PC-3 (cell line): ENCODE data around the gene GSG1. TPM values are rescaled to one million over a fixed set of nuclear protein-coding genes. Genes with fewer than 3 reads are reported as not detected.

Experiments
- ATAC-seq: fragments of 200-7000 bp; cut with Tn5 transposase; 2 replicates; pipeline ENCODE4 v1.9.1; 2020; ENCODE audit warnings: mild to moderate bottlenecking, moderate library complexity
- BruUV-seq: library from RNA; stranded (reverse); fragments of 400-500 nt; replicated peaks from 2 replicates; lab custom pipeline; 2021; lab: Mats Ljungman, UMichigan
- CTCF ChIA-PET: fragments of 300-600 bp; sonication (Branson Sonifier 250); formaldehyde crosslinking; loops from one replicate; lab custom pipeline; 2022; ENCODE audit warnings: antibody characterized with exemption; lab: Charles Lee
- POLR2A ChIA-PET: fragments of 300-600 bp; sonication (Branson Sonifier 250); formaldehyde crosslinking; loops from one replicate; lab custom pipeline; 2022; ENCODE audit warnings: antibody characterized with exemption; ENCODE audit not compliant: unreplicated experiment; lab: Charles Lee
- DNase-seq: peaks from one replicate; pipeline ENCODE4 v3.0.0-alpha.2; 2015
- H2AFZ ChIP-seq: fragments of 300-600 bp; sonication (generic); 2 replicates; pipeline ENCODE4 v1.6.0; 2016; ENCODE audit warnings: antibody characterized with exemption, low read length
- H3F3A ChIP-seq: fragments of 300-600 bp; sonication (generic); one replicate; pipeline ENCODE4 v1.6.0; 2017; ENCODE audit warnings: antibody characterized with exemption, low read length, control low read depth, mild to moderate bottlenecking; ENCODE audit not compliant: unreplicated experiment
- H3K27ac ChIP-seq: fragments of 300-600 bp; sonication (generic); 2 replicates; pipeline ENCODE4 v1.5.1; 2016; ENCODE audit warnings: mild to moderate bottlenecking, low read length
- H3K27me3 ChIP-seq: fragments of 300-600 bp; sonication (generic); 2 replicates; pipeline ENCODE4 v1.6.1; 2016; ENCODE audit warnings: low read length, mixed read lengths
- H3K36me3 ChIP-seq: fragments of 300-600 bp; sonication (generic); 2 replicates; pipeline ENCODE4 v1.6.1; 2016; ENCODE audit warnings: low read depth, mixed run types, low read length, mixed read lengths
- H3K4me1 ChIP-seq: fragments of 300-600 bp; sonication (generic); 2 replicates; pipeline ENCODE4 v1.5.1; 2016; ENCODE audit warnings: low read length; ENCODE audit not compliant: insufficient read depth
- H3K4me2 ChIP-seq: fragments of 300-600 bp; sonication (generic); 2 replicates; pipeline ENCODE4 v1.6.0; 2016; ENCODE audit warnings: low read length
- H3K4me3 ChIP-seq: fragments of 300-600 bp; sonication (generic); 2 replicates; pipeline ENCODE4 v1.5.1; 2016; ENCODE audit warnings: mild to moderate bottlenecking, low read length, mixed read lengths
- H3K79me2 ChIP-seq: fragments of 300-600 bp; sonication (generic); 2 replicates; pipeline ENCODE4 v1.6.1; 2017; ENCODE audit warnings: low read length, mixed read lengths
- H3K9ac ChIP-seq: fragments of 300-600 bp; sonication (generic); 2 replicates; pipeline ENCODE4 v1.6.0; 2016; ENCODE audit warnings: mild to moderate bottlenecking, low read length
- H3K9me2 ChIP-seq: fragments of 300-600 bp; sonication (generic); replicated peaks from 2 replicates; pipeline ENCODE4 v1.6.1; 2016; ENCODE audit warnings: mixed run types, low read length, mixed read lengths
- H3K9me3 ChIP-seq: fragments of 300-600 bp; sonication (generic); 2 replicates; pipeline ENCODE4 v1.6.1; 2016; ENCODE audit warnings: low read length, mixed read lengths
- H4K20me1 ChIP-seq: fragments of 300-600 bp; sonication (generic); 2 replicates; pipeline ENCODE4 v1.6.1; 2016; ENCODE audit warnings: low read length, mixed read lengths
- EZH2 ChIP-seq: fragments of 300-600 bp; sonication (generic); IDR thresholded peaks from one replicate; pipeline ENCODE4 v1.6.1; 2017; ENCODE audit warnings: antibody characterized with exemption, mild to moderate bottlenecking, low read length; ENCODE audit not compliant: unreplicated experiment
- EZH2phosphoT487 ChIP-seq: fragments of 300-600 bp; sonication (generic); IDR thresholded peaks from 2 replicates; pipeline ENCODE4 v1.6.1; 2018; ENCODE audit warnings: mild to moderate bottlenecking, antibody characterized with exemption, low read length, borderline replicate concordance
- intact Hi-C: fragments of 100-400 bp; cut with micrococcal nuclease; formaldehyde crosslinking; loops from 2 replicates; pipeline ENCODE4 v1.9.0; 2023
- total RNA-seq: library from RNA; depleted of rRNA; stranded (reverse); fragments of >200 nt; gene quantifications from 2 replicates; pipeline ENCODE4 v1.2.3, GENCODE V29; 2014
- TF ChIP-seq, protein P1 (sequence below): fragments of 300-600 bp; sonication (generic); conservative IDR thresholded peaks from 2 replicates; pipeline ENCODE4 v1.5.1; 2017; ENCODE audit warnings: antibody characterized with exemption, low read depth, mild to moderate bottlenecking, low read length

GSG1 gene
- total RNA-seq, 1 experiment from 2014 or later, result 0.77 TPM

DNA sequence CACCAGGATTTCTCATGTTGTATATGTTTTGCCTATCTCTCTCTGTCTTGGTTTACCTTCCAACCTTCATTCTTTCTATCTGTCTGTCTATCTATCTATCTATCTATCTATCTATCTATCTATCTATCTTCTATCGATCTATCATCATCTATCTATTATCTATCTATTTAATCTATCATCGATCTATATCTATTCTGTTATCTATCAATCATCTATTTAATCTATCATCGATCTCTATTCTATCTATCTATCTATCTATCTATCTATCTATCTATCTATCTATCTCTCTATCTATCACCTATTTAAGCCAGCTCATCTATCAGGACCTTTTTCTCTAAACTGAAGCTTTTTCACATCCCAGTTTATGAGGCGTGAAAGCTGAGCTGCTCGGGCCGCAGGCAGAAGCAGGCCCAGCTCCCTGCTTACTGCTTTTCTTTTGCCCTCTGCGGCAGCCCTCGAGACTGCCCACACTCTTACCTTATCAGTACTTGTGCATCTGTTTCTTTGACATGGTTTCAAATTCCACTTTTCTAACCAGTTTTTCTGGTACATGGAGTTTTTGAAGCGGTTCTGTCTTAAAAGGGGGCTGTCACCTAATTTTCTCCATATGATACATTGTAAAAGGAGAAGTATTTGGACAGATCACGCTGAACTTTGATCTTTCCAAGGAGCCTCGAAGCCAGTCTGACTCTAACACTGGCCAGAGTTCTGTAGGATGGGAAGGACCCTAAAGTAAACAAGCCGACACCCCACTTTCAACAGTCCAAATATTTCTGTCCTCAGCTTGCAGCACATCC is 44.4 kb upstream of the GSG1 start:
- intact Hi-C loops, result no loop called here
- ChIA-PET POLR2A (no interaction called here), CTCF (no interaction called here)
- H3F3A ChIP-seq, result no peaks in the 10 kb centered on the region
- no peaks in the 10 kb centered on the region for H3K9me3 ChIP-seq
- no peaks in the 10 kb centered on the region for H3K27me3 ChIP-seq
- H3K4me1 ChIP-seq, result no peaks in the 10 kb centered on the region; the same call in 1 of the 2 replicates
- DNase-seq (peak; percentile 35), ATAC-seq (no peak)
- TF ChIP-seq EZH2phosphoT487, result no peak
- TF ChIP-seq, protein P1, sequence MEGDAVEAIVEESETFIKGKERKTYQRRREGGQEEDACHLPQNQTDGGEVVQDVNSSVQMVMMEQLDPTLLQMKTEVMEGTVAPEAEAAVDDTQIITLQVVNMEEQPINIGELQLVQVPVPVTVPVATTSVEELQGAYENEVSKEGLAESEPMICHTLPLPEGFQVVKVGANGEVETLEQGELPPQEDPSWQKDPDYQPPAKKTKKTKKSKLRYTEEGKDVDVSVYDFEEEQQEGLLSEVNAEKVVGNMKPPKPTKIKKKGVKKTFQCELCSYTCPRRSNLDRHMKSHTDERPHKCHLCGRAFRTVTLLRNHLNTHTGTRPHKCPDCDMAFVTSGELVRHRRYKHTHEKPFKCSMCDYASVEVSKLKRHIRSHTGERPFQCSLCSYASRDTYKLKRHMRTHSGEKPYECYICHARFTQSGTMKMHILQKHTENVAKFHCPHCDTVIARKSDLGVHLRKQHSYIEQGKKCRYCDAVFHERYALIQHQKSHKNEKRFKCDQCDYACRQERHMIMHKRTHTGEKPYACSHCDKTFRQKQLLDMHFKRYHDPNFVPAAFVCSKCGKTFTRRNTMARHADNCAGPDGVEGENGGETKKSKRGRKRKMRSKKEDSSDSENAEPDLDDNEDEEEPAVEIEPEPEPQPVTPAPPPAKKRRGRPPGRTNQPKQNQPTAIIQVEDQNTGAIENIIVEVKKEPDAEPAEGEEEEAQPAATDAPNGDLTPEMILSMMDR, result no peak
- no peak for TF ChIP-seq EZH2
- no peaks in the 10 kb centered on the region for H3K36me3 ChIP-seq
- no peak overlapping the region for H3K9ac ChIP-seq
- H3K4me2 ChIP-seq, result no peak overlapping the region
- no peak overlapping the region for H3K4me3 ChIP-seq
- no peaks in the 10 kb centered on the region for H3K9me2 ChIP-seq
- H4K20me1 ChIP-seq, result no peaks in the 10 kb centered on the region
- no peak overlapping the region for H3K27ac ChIP-seq
- H2AFZ ChIP-seq, result no peak overlapping the region
- no TSS peak for BruUV-seq
- no peaks in the 10 kb centered on the region for H3K79me2 ChIP-seq

DNA sequence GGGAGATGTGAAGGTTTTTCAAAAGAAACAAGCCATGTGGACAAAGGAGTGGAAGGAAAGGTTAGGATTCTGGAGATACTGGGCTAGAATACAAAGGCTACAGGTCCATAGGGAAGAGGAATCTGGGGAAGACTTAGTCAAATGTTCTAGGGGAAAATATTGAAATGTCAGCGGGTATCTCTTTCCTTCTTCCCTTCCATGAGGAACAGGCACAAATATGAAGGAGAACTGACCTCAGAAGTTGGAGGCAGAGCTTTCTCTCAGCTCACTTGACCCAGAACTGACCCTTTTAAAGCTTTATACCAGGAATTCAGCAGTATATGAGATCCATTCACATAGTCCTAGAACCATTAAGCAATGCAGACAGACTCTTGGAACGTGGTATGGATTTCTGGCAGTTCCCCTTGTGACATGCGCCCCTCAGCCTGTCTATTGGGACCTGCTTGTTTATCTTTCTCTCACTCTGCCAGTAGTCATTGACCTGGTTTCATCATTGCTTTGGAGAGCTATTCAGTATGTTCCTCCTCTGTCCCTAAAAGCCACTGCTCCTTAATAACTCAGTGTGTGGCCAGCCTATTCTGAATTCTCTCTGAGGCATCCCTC is 43.0 kb upstream of the GSG1 start:
- H3K9me3 ChIP-seq, result no peaks in the 10 kb centered on the region
- no peak for DNase-seq
- no peaks in the 10 kb centered on the region for H3K27me3 ChIP-seq
- POLR2A ChIA-PET, result no interaction called here
- BruUV-seq, result no TSS peak
- H3K79me2 ChIP-seq, result no peaks in the 10 kb centered on the region
- no peaks in the 10 kb centered on the region for H3K9me2 ChIP-seq
- no peaks in the 10 kb centered on the region for H4K20me1 ChIP-seq
- no peaks in the 10 kb centered on the region for H3K36me3 ChIP-seq
- H3K9ac ChIP-seq, result no peak overlapping the region
- H3F3A ChIP-seq, result no peaks in the 10 kb centered on the region
- CTCF ChIA-PET, result no interaction called here
- no peak overlapping the region for H3K27ac ChIP-seq
- intact Hi-C loops, result no loop called here
- H3K4me3 ChIP-seq, result no peak overlapping the region
- H3K4me1 ChIP-seq, result no peaks in the 10 kb centered on the region; the same call in 1 of the 2 replicates
- no peak for ATAC-seq
- H3K4me2 ChIP-seq, result no peak overlapping the region
- no peak for TF ChIP-seq EZH2phosphoT487
- TF ChIP-seq EZH2, result no peak
- TF ChIP-seq, protein P1, result no peak
- no peak overlapping the region for H2AFZ ChIP-seq

DNA sequence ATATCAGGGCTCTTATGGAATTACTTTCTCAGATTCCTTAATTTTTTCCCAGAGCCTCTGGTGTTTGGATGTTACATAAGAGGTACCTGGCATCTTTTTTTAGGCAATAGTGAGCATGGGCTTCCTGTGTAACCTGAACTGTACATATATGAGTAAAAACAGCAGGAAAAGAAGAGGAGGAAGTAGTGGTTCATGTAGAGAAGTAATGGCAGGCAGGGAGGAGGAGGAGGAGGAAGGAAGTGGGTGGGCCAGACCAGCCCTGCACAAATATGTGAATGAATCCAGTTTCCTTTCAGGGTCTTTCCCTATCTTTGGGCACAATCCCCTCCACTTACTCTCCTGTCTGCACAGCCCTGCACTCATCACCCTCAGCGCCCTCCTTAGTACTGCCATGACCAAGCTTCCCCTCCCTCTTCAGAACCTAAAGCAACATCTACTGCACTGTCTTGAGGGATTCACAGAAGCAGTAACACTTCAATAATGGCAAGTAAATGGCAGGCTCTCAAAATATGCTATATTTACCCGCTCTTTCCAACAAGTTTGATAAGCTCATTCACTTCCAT is 40.9 kb upstream of the GSG1 start:
- H3K27ac ChIP-seq, result no peak overlapping the region
- ATAC-seq (no peak), DNase-seq (no peak)
- H3K9me3 ChIP-seq, result no peaks in the 10 kb centered on the region
- ChIA-PET POLR2A (no interaction called here), CTCF (no interaction called here)
- H3F3A ChIP-seq, result no peaks in the 10 kb centered on the region
- no peaks in the 10 kb centered on the region for H3K36me3 ChIP-seq
- H3K79me2 ChIP-seq, result no peaks in the 10 kb centered on the region
- no peak overlapping the region for H2AFZ ChIP-seq
- no peaks in the 10 kb centered on the region; the same call in 1 of the 2 replicates for H3K4me1 ChIP-seq
- H4K20me1 ChIP-seq, result no peaks in the 10 kb centered on the region
- TF ChIP-seq EZH2 (no peak), EZH2phosphoT487 (no peak)
- TF ChIP-seq, protein P1, result no peak
- no peak overlapping the region for H3K9ac ChIP-seq
- no TSS peak for BruUV-seq
- intact Hi-C loops, result no loop called here
- no peak overlapping the region for H3K4me3 ChIP-seq
- no peaks in the 10 kb centered on the region for H3K9me2 ChIP-seq
- no peaks in the 10 kb centered on the region for H3K27me3 ChIP-seq
- no peak overlapping the region for H3K4me2 ChIP-seq
